SK-N-SH (cell line): ENCODE results near the gene PAEP. TPM values are rescaled to one million over a fixed set of nuclear protein-coding genes. Genes with fewer than 3 reads are reported as not detected.

Source experiments
- CTCF ChIA-PET: fragments of 300-600, 350-600 bp; formaldehyde crosslinking; extraction: SDS; loops from one replicate; lab custom pipeline; 2021; lab: Yijun Ruan, JAX
- POLR2A ChIA-PET: fragments of 350-600 bp; sonication (Branson Sonifier 250); formaldehyde crosslinking; extraction: SDS; loops from one replicate; lab custom pipeline; 2020; ENCODE audit warnings: antibody characterized with exemption, inconsistent platforms; lab: Yijun Ruan, JAX
- DNase-seq: peaks from one replicate; pipeline ENCODE4 v3.0.0; 2012
- H2AFZ ChIP-seq: fragments of 200-600 bp; sonication (generic); 2 replicates; pipeline ENCODE4 v1.8.1; 2016; ENCODE audit warnings: antibody characterized with exemption, mild to moderate bottlenecking, low read depth
- H3F3A ChIP-seq: fragments of 200-600 bp; sonication (generic); replicated peaks from 2 replicates; pipeline ENCODE3; 2016; ENCODE audit warnings: antibody characterized with exemption, mild to moderate bottlenecking; ENCODE audit not compliant: insufficient read depth
- H3K27ac ChIP-seq, 2 experiments: fragments of 200-500 bp in 1 of 2; fragments of 200-600 bp in 1 of 2; sonication (Bioruptor generic) in 1 of 2; sonication (generic), shearing (Covaris generic) in 1 of 2; 2 replicates each; pipeline versions ENCODE4 v1.5.1 to v1.6.1; 2014 to 2016; ENCODE audit warnings: low read depth in 2 of 2, inconsistent platforms in 1 of 2, low read length in 1 of 2, mild to moderate bottlenecking in 1 of 2, mixed read lengths in 1 of 2
- H3K27me3 ChIP-seq: fragments of 200-600 bp; sonication (generic), shearing (Covaris generic); 2 replicates; pipeline ENCODE4 v1.6.1; 2016; ENCODE audit warnings: mixed run types; ENCODE audit not compliant: insufficient read depth
- H3K36me3 ChIP-seq, 2 experiments: fragments of 200-500 bp in 1 of 2; fragments of 200-600 bp in 1 of 2; sonication (Bioruptor generic) in 1 of 2; sonication (generic) in 1 of 2; replicated peaks in 1 of 2; 2 replicates each; pipeline versions ENCODE3 to v1.5.1; 2014 to 2016; ENCODE audit warnings: low read length in 1 of 2, mild to moderate bottlenecking in 1 of 2; ENCODE audit not compliant: insufficient read depth in 2 of 2, control insufficient read depth in 1 of 2
- H3K4me1 ChIP-seq, 2 experiments: fragments of 200-500 bp in 1 of 2; fragments of 200-600 bp in 1 of 2; sonication (Bioruptor generic) in 1 of 2; sonication (generic), shearing (Covaris generic) in 1 of 2; 2 replicates each; pipeline versions ENCODE4 v1.5.1 to v1.6.1; 2014 to 2016; ENCODE audit warnings: low read depth in 1 of 2, low read length in 1 of 2, mixed run types in 1 of 2; ENCODE audit not compliant: insufficient read depth in 2 of 2, control insufficient read depth in 1 of 2
- H3K4me2 ChIP-seq: fragments of 200-600 bp; sonication (generic), shearing (Covaris generic); 2 replicates; pipeline ENCODE4 v1.6.1; 2017; ENCODE audit warnings: mixed run types
- H3K4me3 ChIP-seq, 2 experiments: fragments of 200-500 bp in 1 of 2; fragments of 200-600 bp in 1 of 2; sonication (Bioruptor generic) in 1 of 2; sonication (generic), shearing (Covaris generic) in 1 of 2; 2 replicates each; pipeline versions ENCODE4 v1.5.1 to v1.8.1; 2014 to 2016; ENCODE audit warnings: low read depth in 2 of 2, inconsistent platforms in 1 of 2, low read length in 1 of 2, mild to moderate bottlenecking in 1 of 2, mixed read lengths in 1 of 2, moderate library complexity in 1 of 2
- H3K79me2 ChIP-seq: fragments of 200-600 bp; sonication (generic); 2 replicates; pipeline ENCODE4 v1.8.1; 2017; ENCODE audit warnings: mild to moderate bottlenecking; ENCODE audit not compliant: insufficient read depth
- H3K9ac ChIP-seq: fragments of 200-600 bp; sonication (generic); 2 replicates; pipeline ENCODE4 v1.6.1; 2017; ENCODE audit warnings: mixed run types
- H3K9me2 ChIP-seq: fragments of 200-600 bp; sonication (generic); 2 replicates; pipeline ENCODE4 v1.6.1; 2017; ENCODE audit warnings: mixed run types
- H3K9me3 ChIP-seq: fragments of 200-600 bp; sonication (generic); 2 replicates; pipeline ENCODE4 v1.6.1; 2017; ENCODE audit warnings: mixed run types, mild to moderate bottlenecking, moderate library complexity
- H4K20me1 ChIP-seq: fragments of 200-600 bp; sonication (generic); 2 replicates; pipeline ENCODE4 v1.6.1; 2017; ENCODE audit warnings: mild to moderate bottlenecking, mixed run types; ENCODE audit not compliant: insufficient read depth
- CTCF ChIP-seq: fragments of 200-600 bp; sonication (generic); IDR thresholded peaks from 2 replicates; pipeline ENCODE4 v1.6.1; 2017; ENCODE audit warnings: antibody characterized with exemption, mild to moderate bottlenecking, moderate library complexity
- ELF1 ChIP-seq: IDR thresholded peaks from 2 replicates; pipeline ENCODE4 v1.4.0; 2012
- MXI1 ChIP-seq: IDR thresholded peaks from 2 replicates; pipeline ENCODE4 v1.6.1; 2012; ENCODE audit warnings: mild to moderate bottlenecking, low read depth, low read length, improper control_type of control experiment
- NFIC ChIP-seq: IDR thresholded peaks from 2 replicates; pipeline ENCODE4 v1.4.0; 2012; ENCODE audit warnings: borderline replicate concordance
- NRF1 ChIP-seq: IDR thresholded peaks from 2 replicates; pipeline ENCODE4 v1.6.1; 2012; ENCODE audit warnings: low read depth, mild to moderate bottlenecking, low read length
- POLR2AphosphoS5 ChIP-seq: IDR thresholded peaks from 2 replicates; pipeline ENCODE4 v1.6.1; 2012; ENCODE audit warnings: low read depth, low read length
- REST ChIP-seq: IDR thresholded peaks from 2 replicates; pipeline ENCODE4 v1.6.1; 2012; ENCODE audit warnings: mild to moderate bottlenecking, low read depth, low read length, moderate library complexity
- RXRA ChIP-seq: IDR thresholded peaks from 2 replicates; pipeline ENCODE4 v1.4.0; 2012; ENCODE audit warnings: low read depth, mild to moderate bottlenecking, borderline replicate concordance
- TAF1 ChIP-seq: IDR thresholded peaks from 2 replicates; pipeline ENCODE4 v1.6.1; 2012; ENCODE audit warnings: low read depth, mild to moderate bottlenecking, low read length, moderate library complexity, borderline replicate concordance
- TEAD4 ChIP-seq: IDR thresholded peaks from 2 replicates; pipeline ENCODE4 v1.4.0; 2012; ENCODE audit warnings: mild to moderate bottlenecking, borderline replicate concordance; ENCODE audit not compliant: insufficient read depth
- YY1 ChIP-seq: IDR thresholded peaks from 2 replicates; pipeline ENCODE4 v1.4.0; 2012; ENCODE audit warnings: low read depth, mild to moderate bottlenecking
- whole genome bisulfite sequencing: methylation state at CpG from one replicate; pipeline ENCODE4 v1.1.6; 2017; ENCODE audit warnings: low lambda C conversion rate; 5-methylcytosine and 5-hydroxymethylcytosine counted together
- polyA plus RNA-seq, 3 experiments: library from polyadenylated mRNA; depleted of rRNA; stranded (reverse); fragments of >200 nt; gene quantifications; 2 replicates each; pipeline ENCODE4 v1.2.3, GENCODE V29; 2012
- TF ChIP-seq, protein P1 (sequence below): fragments of 150-350 bp; IDR thresholded peaks from 2 replicates; pipeline ENCODE4 v1.6.1; 2016; ENCODE audit warnings: mild to moderate bottlenecking, low read depth, low read length
- TF ChIP-seq, protein P2 (sequence below): fragments of 150-350 bp; IDR thresholded peaks from 2 replicates; pipeline ENCODE4 v1.6.1; 2017; ENCODE audit warnings: antibody characterized with exemption, low read length, low read depth, borderline replicate concordance

PAEP gene
- polyA plus RNA-seq, 1 of the 3 experiments (the other 2 are of a cell fraction) = 0.08 TPM

DNA sequence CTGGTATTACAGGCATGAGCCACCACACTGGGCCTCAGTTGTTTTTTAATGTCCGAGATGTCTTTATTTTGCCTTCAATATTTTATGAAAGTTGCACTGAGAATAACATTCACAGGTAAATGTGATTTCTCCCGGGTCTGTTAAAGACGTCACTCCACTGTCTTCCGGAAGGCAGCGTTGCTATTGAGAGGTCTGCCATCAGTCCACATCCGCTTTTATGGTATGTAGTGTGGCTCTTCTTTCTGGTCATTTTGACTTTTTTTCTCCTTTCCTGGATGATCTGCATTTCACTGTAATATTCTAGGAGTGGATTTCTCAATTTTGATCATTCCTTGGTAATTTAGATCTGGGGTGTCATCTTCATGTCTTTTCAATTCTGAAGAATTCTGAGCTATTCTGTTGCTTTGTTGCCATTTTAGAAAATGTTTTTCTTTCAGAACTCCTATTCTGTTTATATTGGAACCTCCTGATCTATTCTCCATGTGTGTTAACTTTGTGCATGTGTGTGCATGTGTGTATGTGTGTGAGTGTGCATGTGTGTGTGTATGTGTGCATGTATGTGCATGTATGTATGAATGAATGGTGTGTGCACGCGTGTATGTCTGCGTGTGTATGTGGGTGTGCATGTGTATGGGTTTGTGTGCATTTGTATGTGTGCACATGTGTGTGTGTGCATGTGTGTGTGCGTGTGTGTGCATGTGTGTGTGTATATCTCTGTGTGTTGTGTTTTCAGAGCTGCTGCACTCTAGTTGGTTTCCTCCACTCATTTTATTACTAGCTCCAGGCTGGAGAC lies 42.2 kb upstream of the PAEP start:
- no peak for TF ChIP-seq NFIC
- no peak for TF ChIP-seq ELF1
- TF ChIP-seq, protein P1, sequence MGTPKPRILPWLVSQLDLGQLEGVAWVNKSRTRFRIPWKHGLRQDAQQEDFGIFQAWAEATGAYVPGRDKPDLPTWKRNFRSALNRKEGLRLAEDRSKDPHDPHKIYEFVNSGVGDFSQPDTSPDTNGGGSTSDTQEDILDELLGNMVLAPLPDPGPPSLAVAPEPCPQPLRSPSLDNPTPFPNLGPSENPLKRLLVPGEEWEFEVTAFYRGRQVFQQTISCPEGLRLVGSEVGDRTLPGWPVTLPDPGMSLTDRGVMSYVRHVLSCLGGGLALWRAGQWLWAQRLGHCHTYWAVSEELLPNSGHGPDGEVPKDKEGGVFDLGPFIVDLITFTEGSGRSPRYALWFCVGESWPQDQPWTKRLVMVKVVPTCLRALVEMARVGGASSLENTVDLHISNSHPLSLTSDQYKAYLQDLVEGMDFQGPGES = no peak
- no peak for TF ChIP-seq NRF1
- TF ChIP-seq CTCF = no peak
- no peak for TF ChIP-seq RXRA
- TF ChIP-seq POLR2AphosphoS5 = no peak
- no peak for TF ChIP-seq YY1
- no peak for TF ChIP-seq TAF1
- TF ChIP-seq REST = no peak
- TF ChIP-seq, protein P2, sequence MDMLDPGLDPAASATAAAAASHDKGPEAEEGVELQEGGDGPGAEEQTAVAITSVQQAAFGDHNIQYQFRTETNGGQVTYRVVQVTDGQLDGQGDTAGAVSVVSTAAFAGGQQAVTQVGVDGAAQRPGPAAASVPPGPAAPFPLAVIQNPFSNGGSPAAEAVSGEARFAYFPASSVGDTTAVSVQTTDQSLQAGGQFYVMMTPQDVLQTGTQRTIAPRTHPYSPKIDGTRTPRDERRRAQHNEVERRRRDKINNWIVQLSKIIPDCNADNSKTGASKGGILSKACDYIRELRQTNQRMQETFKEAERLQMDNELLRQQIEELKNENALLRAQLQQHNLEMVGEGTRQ = no peak
- no peak for TF ChIP-seq TEAD4
- TF ChIP-seq MXI1 = no peak
- no peaks in the 10 kb centered on the region for H3K9me3 ChIP-seq
- CTCF ChIA-PET = interaction anchor here (1.4 to 3.0 kb wide), 2 partner anchors 14 to 107 kb away, joined by 3 to 11 read pairs; no protein-coding TSS in a partner anchor
- H2AFZ ChIP-seq = no peak overlapping the region
- no peaks in the 10 kb centered on the region for H3K79me2 ChIP-seq
- H4K20me1 ChIP-seq = no peaks in the 10 kb centered on the region
- no peak overlapping the region for H3K4me3 ChIP-seq
- H3K4me2 ChIP-seq = no peak overlapping the region
- no peaks in the 10 kb centered on the region for H3F3A ChIP-seq
- no peaks in the 10 kb centered on the region for H3K9me2 ChIP-seq
- H3K27ac ChIP-seq = no peak overlapping the region
- H3K4me1 ChIP-seq = no peaks in the 10 kb centered on the region; a peak in 1 of 4 replicates
- POLR2A ChIA-PET = no interaction called here
- WGBS = 65% methylated on average over 10 of the region's 10 CpGs
- DNase-seq = no peak
- H3K27me3 ChIP-seq = no peaks in the 10 kb centered on the region
- no peaks in the 10 kb centered on the region for H3K36me3 ChIP-seq
- no peak overlapping the region for H3K9ac ChIP-seq
